Prostate gland (tissue), 2 donors: Measurements from ENCODE around the gene DEAF1.

Experiments
- CTCF ChIP-seq, 4 experiments: fragments of 200-600 bp in 2 of 4; fragments of 450-650 bp in 2 of 4; sonication (generic) in 2 of 4; IDR thresholded peaks; 1 replicate in 3 of 4; 2 replicates in 1 of 4; pipeline ENCODE4 v1.5.1; 2016 to 2019; ENCODE audit warnings: antibody characterized with exemption in 4 of 4, mild to moderate bottlenecking in 2 of 4, moderate library complexity in 2 of 4
- POLR2AphosphoS5 ChIP-seq: sonication (generic); formaldehyde crosslinking; IDR thresholded peaks from one replicate; pipeline ENCODE4 v1.6.1; 2017; ENCODE audit warnings: antibody characterized with exemption

- TF ChIP-seq CTCF (IDR thresholded peaks at IDR 0.05) (no peak), POLR2AphosphoS5 (peak; percentile 65)
Observed at GRCh38 chr11:704781-705645, 10.0 kb upstream of the DEAF1 start.
